Measurements from ENCODE around the gene ATG3. TPM values are rescaled to one million over a fixed set of nuclear protein-coding genes. Genes with fewer than 3 reads are reported as not detected.

Gene ATG3
- total RNA-seq, 4 donors from 2014 or later, result 34.2 to 61.9 (median 50.7) TPM

DNA sequence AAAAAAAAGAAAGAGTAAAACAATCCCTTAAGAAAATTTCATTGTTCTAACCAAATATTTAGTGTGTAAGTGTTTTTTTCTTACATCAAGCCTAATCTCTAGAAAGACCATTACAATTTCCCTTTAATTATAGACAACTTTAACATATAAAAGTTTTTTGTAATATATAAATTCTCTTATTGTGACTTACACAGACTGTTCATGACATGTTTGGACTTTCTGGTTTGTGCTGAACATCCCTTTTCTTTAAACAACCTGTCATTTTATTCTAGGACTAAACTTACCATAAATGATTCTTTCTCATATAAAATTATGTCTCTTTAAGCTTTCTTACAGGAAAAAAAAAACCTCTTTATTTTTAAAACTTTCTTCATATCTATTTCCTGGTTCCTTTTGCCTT, 49.4 kb downstream of the ATG3 start:
- in situ Hi-C loops (cut with MboI; ENCODE audit: low sequenced_read_pairs in 4 of 4), result loop anchor here (25.0 kb wide), 5 partner anchors 175 to 400 kb away; partner anchors contain the start of genes CD200 (in 1 of the 4), GCSAM (in 1 of the 4) and SLC9C1 (in 1 of the 4)

DNA sequence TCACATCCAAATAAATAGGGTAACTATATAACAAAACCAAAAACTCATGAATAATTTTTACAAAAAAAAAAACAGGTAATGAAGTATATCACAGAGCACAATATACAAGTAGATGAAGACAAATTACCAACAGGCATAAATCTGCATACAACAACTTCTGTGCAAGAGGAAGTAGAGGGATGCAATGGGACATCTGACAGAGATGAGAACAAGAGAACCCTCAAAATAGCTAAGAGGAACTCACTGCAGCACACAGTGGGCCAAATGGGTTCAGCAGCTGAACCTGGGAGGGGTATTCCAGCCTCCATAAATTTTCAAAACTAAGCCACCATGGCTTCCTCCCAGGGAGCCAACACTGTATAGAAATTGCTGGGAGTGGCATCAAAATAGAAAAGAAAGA, 52.9 kb downstream of the ATG3 start:
- Histone ChIP-seq H3K27me3 (no peaks in the 10 kb centered on the region), H3K4me3 (no peak overlapping the region), H3K9me3 (no peaks in the 10 kb centered on the region), H3K4me1 (no peaks in the 10 kb centered on the region), H3K27ac (no peak overlapping the region), H3K36me3 (no peaks in the 10 kb centered on the region)
- no peak for TF ChIP-seq POLR2A (IDR thresholded peaks at IDR 0.05)
- TF ChIP-seq, protein P1, sequence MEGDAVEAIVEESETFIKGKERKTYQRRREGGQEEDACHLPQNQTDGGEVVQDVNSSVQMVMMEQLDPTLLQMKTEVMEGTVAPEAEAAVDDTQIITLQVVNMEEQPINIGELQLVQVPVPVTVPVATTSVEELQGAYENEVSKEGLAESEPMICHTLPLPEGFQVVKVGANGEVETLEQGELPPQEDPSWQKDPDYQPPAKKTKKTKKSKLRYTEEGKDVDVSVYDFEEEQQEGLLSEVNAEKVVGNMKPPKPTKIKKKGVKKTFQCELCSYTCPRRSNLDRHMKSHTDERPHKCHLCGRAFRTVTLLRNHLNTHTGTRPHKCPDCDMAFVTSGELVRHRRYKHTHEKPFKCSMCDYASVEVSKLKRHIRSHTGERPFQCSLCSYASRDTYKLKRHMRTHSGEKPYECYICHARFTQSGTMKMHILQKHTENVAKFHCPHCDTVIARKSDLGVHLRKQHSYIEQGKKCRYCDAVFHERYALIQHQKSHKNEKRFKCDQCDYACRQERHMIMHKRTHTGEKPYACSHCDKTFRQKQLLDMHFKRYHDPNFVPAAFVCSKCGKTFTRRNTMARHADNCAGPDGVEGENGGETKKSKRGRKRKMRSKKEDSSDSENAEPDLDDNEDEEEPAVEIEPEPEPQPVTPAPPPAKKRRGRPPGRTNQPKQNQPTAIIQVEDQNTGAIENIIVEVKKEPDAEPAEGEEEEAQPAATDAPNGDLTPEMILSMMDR (IDR thresholded peaks at IDR 0.05 in 4 of 5, conservative IDR thresholded peaks at IDR 0.05 in 1 of 5), result no peak
- in situ Hi-C loops (cut with MboI; ENCODE audit: low sequenced_read_pairs in 4 of 4) (loop anchor here (25.0 kb wide), 5 partner anchors 172 to 397 kb away; partner anchors contain the start of genes CD200 (in 1 of the 4), GCSAM (in 1 of the 4) and SLC9C1 (in 1 of the 4)), intact Hi-C loops (cut with DNase I; ENCODE audit: low total_unique reads) (no loop called here)
- no peak for ATAC-seq
- no peak for DNase-seq

More for the DNA sequence above, 49.4 kb downstream of the ATG3 start:
- no peaks in the 10 kb centered on the region for H3K4me1 ChIP-seq
- no peaks in the 10 kb centered on the region for H3K9me3 ChIP-seq
- intact Hi-C loops (cut with DNase I; ENCODE audit: low total_unique reads), result loop anchor here (10.0 kb wide), 1 partner anchor 188 kb away; no protein-coding TSS in a partner anchor
- no peak overlapping the region for H3K4me3 ChIP-seq
- TF ChIP-seq, protein P1 (IDR thresholded peaks at IDR 0.05 in 4 of 5, conservative IDR thresholded peaks at IDR 0.05 in 1 of 5), result no peak
- TF ChIP-seq POLR2A (IDR thresholded peaks at IDR 0.05), result no peak
- H3K27ac ChIP-seq, result no peak overlapping the region
- DNase-seq (no peak), ATAC-seq (no peak)
- H3K27me3 ChIP-seq, result no peaks in the 10 kb centered on the region
- H3K36me3 ChIP-seq, result no peaks in the 10 kb centered on the region

DNA sequence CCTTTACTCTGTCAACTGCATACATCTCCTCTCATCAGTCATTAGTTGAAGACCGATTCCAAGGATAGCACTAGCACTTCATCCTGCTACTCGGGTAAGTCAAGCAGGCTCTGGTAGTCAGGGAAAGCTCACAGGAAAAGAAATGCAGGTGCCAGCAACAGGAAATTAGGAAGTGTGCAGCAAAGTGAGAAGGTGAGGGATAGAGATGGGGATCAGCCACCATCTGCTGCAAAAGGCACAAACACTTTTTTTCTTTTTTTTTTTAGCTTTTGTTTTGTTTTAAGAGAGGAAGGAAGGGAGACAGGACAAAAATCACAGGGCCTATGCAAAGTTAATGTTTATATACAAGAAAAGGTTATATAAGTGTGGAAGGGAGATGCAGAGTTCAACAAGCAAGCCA, 53.5 kb downstream of the ATG3 start:
- Histone ChIP-seq H3K36me3 (no peaks in the 10 kb centered on the region), H3K27ac (no peak overlapping the region), H3K4me3 (no peak overlapping the region), H3K9me3 (no peaks in the 10 kb centered on the region), H3K4me1 (no peaks in the 10 kb centered on the region), H3K27me3 (no peaks in the 10 kb centered on the region)
- TF ChIP-seq, protein P1 (IDR thresholded peaks at IDR 0.05 in 4 of 5, conservative IDR thresholded peaks at IDR 0.05 in 1 of 5), result no peak
- TF ChIP-seq POLR2A (IDR thresholded peaks at IDR 0.05), result no peak
- intact Hi-C loops (cut with DNase I; ENCODE audit: low total_unique reads) (no loop called here), in situ Hi-C loops (cut with MboI; ENCODE audit: low sequenced_read_pairs in 4 of 4) (loop anchor here (25.0 kb wide), 5 partner anchors 171 to 396 kb away; partner anchors contain the start of genes CD200 (in 1 of the 4), GCSAM (in 1 of the 4) and SLC9C1 (in 1 of the 4))
- ATAC-seq (no peak), DNase-seq (no peak)

DNA sequence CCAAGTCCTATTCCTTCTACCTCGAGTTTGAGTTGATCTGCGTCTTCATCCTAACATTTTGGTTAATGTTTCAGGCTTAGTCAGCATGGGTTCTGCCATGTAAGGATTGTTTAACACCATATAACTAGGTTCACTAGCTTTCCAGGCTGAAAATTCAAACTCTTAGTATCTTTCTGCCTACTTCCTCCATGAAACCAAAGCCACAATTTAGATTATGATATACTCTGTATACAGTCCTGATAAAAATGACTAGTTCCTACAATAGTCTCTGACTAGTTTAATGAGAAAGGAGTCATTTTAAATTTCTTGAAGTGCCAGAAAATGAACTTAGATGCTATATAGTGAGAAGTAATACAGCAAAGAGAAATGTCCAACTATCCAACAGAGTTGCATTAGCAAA, 55.9 kb downstream of the ATG3 start:
- DNase-seq (no peak), ATAC-seq (no peak)
- Histone ChIP-seq H3K27me3 (no peaks in the 10 kb centered on the region), H3K4me3 (no peak overlapping the region), H3K4me1 (no peaks in the 10 kb centered on the region), H3K27ac (no peak overlapping the region), H3K9me3 (no peaks in the 10 kb centered on the region), H3K36me3 (no peaks in the 10 kb centered on the region)
- intact Hi-C loops (cut with DNase I; ENCODE audit: low total_unique reads) (no loop called here), in situ Hi-C loops (cut with MboI; ENCODE audit: low sequenced_read_pairs in 4 of 4) (loop anchor here (25.0 kb wide), 5 partner anchors 169 to 394 kb away; partner anchors contain the start of genes CD200 (in 1 of the 4), GCSAM (in 1 of the 4) and SLC9C1 (in 1 of the 4))
- TF ChIP-seq POLR2A (IDR thresholded peaks at IDR 0.05), result no peak
- TF ChIP-seq, protein P1 (IDR thresholded peaks at IDR 0.05 in 4 of 5, conservative IDR thresholded peaks at IDR 0.05 in 1 of 5), result no peak

Measured in gastrocnemius medialis (tissue), 4 donors.